ENCODE data around the gene ERCC8.

- TF ChIP-seq CTCF (IDR thresholded peaks at IDR 0.05; ENCODE audit: control extremely low read depth in 1 of 3, insufficient read depth in 1 of 3, low read depth in 1 of 3, low read length in 3 of 3) = no peak
- no peak for TF ChIP-seq EP300 (IDR thresholded peaks at IDR 0.05; ENCODE audit: borderline replicate concordance in 1 of 2, low read depth in 2 of 2, low read length in 2 of 2)
These were observed 26.4 kb downstream of the ERCC8 start for GRCh38 chr5:60918466-60918865.
